Fibroblast of lung (primary cell): ENCODE measurements around the gene DDX31. TPM values are rescaled to one million over a fixed set of nuclear protein-coding genes. Genes with fewer than 3 reads are reported as not detected.

Experiments used
- DNase-seq, 2 donors: peaks; one replicate each; pipeline versions ENCODE4 v3.0.0 to v3.0.0-alpha.2; 2010; ENCODE audit warnings: low read depth in 2 of 2
- H2AFZ ChIP-seq: 2 replicates; pipeline ENCODE4 v1.5.1; 2012; ENCODE audit warnings: low read length, control low read depth, inconsistent platforms
- H3K27ac ChIP-seq: 2 replicates; pipeline ENCODE4 v1.5.1; 2011; ENCODE audit warnings: low read length, control low read depth; ENCODE audit not compliant: insufficient read depth
- H3K27me3 ChIP-seq: 2 replicates; pipeline ENCODE4 v1.5.1; 2011; ENCODE audit warnings: mild to moderate bottlenecking, low read length; ENCODE audit not compliant: control insufficient read depth, insufficient read depth
- H3K36me3 ChIP-seq: 2 replicates; pipeline ENCODE4 v1.5.1; 2011; ENCODE audit warnings: low read length; ENCODE audit not compliant: control insufficient read depth, insufficient read depth
- H3K4me1 ChIP-seq: 2 replicates; pipeline ENCODE4 v1.5.1; 2011; ENCODE audit warnings: low read length; ENCODE audit not compliant: control insufficient read depth, insufficient read depth; ENCODE audit errors: extremely low read depth
- H3K4me2 ChIP-seq: 2 replicates; pipeline ENCODE4 v1.5.1; 2011; ENCODE audit warnings: low read length, control low read depth; ENCODE audit not compliant: insufficient read depth; ENCODE audit errors: extremely low read depth
- H3K4me3 ChIP-seq, 4 experiments: fragments of 200-600 bp in 1 of 4; sonication (generic) in 1 of 4; replicated peaks in 1 of 4; 2 replicates each; pipeline ENCODE4 v1.5.1; 2011 to 2016; ENCODE audit warnings: low read length in 4 of 4, low read depth in 3 of 4, mild to moderate bottlenecking in 3 of 4, control low read depth in 2 of 4, inconsistent platforms in 1 of 4, mixed read lengths in 1 of 4; ENCODE audit not compliant: insufficient read depth in 1 of 4; ENCODE audit errors: control extremely low read depth in 1 of 4
- H3K79me2 ChIP-seq: 2 replicates; pipeline ENCODE4 v1.5.1; 2012; ENCODE audit warnings: mild to moderate bottlenecking, low read length, inconsistent platforms; ENCODE audit not compliant: control insufficient read depth, insufficient read depth
- H3K9ac ChIP-seq: 2 replicates; pipeline ENCODE4 v1.5.1; 2011; ENCODE audit warnings: mild to moderate bottlenecking, low read length, control low read depth; ENCODE audit not compliant: insufficient read depth
- H3K9me3 ChIP-seq: 2 replicates; pipeline ENCODE4 v1.5.1; 2012; ENCODE audit warnings: low read depth, low read length; ENCODE audit not compliant: control insufficient read depth, insufficient read depth
- H4K20me1 ChIP-seq: 2 replicates; pipeline ENCODE4 v1.5.1; 2011; ENCODE audit warnings: low read length; ENCODE audit not compliant: control insufficient read depth, insufficient read depth; ENCODE audit errors: extremely low read depth
- CTCF ChIP-seq, 2 donors: IDR thresholded peaks in 1 of 2; conservative IDR thresholded peaks in 1 of 2; 1 replicate in 1 of 2; 2 replicates in 1 of 2; pipeline ENCODE4 v1.5.1; 2011 to 2012; ENCODE audit warnings: low read length in 2 of 2, control low read depth in 1 of 2, inconsistent platforms in 1 of 2, low read depth in 1 of 2, mild to moderate bottlenecking in 1 of 2
- EZH2 ChIP-seq: IDR thresholded peaks from 2 replicates; pipeline ENCODE4 v1.5.1; 2012; ENCODE audit warnings: low read length, control low read depth, mild to moderate bottlenecking; ENCODE audit errors: missing control alignments
- polyA plus RNA-seq, 2 donors: library from polyadenylated mRNA; depleted of rRNA in 1 of 2; stranded (reverse) in 1 of 2; unstranded in 1 of 2; fragments of >200 nt; gene quantifications; 2 replicates each; pipeline ENCODE4 v1.2.1, GENCODE V29; 2011 to 2012; ENCODE audit warnings: missing spikeins in 1 of 2
- total RNA-seq: library from RNA; depleted of rRNA; stranded (reverse); fragments of >200 nt; gene quantifications from 2 replicates; pipeline ENCODE4 v1.2.1, GENCODE V29; 2014

The DDX31 gene
- total and polyA plus RNA-seq, 2 donors (not counting 1 experiment from before 2014, with no cell fraction given), result 10.1 to 10.8 TPM

GRCh38 chr9:132630811-132631210 is 39.0 kb downstream of the DDX31 start:
- H3K36me3 ChIP-seq, result peaks cover 4% of the 10 kb centered on the region

GRCh38 chr9:132630116-132630515 is 39.7 kb downstream of the DDX31 start:
- TF ChIP-seq EZH2 (no peak), CTCF (conservative IDR thresholded peaks at IDR 0.05 in 1 of 2, IDR thresholded peaks at IDR 0.05 in 1 of 2; ENCODE audit: low read depth in 1 of 2, low read length in 2 of 2) (no peak)
- Histone ChIP-seq H3K4me3 (no peak overlapping the region), H3K79me2 (no peaks in the 10 kb centered on the region), H4K20me1 (no peaks in the 10 kb centered on the region), H3K36me3 (peaks cover 6% of the 10 kb centered on the region), H3K4me2 (no peak overlapping the region), H3K27ac (no peak overlapping the region), H3K4me1 (no peaks in the 10 kb centered on the region), H3K9me3 (no peaks in the 10 kb centered on the region), H3K27me3 (no peaks in the 10 kb centered on the region), H2AFZ (no peak overlapping the region), H3K9ac (no peak overlapping the region)
- DNase-seq, result no peak

More at GRCh38 chr9:132630811-132631210, 39.0 kb downstream of the DDX31 start:
- H3K27ac ChIP-seq, result no peak overlapping the region
- no peaks in the 10 kb centered on the region for H3K9me3 ChIP-seq
- H2AFZ ChIP-seq, result no peak overlapping the region
- no peaks in the 10 kb centered on the region for H3K4me1 ChIP-seq
- no peaks in the 10 kb centered on the region for H4K20me1 ChIP-seq
- DNase-seq, result no peak
- H3K9ac ChIP-seq, result no peak overlapping the region
- H3K79me2 ChIP-seq, result no peaks in the 10 kb centered on the region
- H3K4me2 ChIP-seq, result no peak overlapping the region
- H3K4me3 ChIP-seq, result no peak overlapping the region
- H3K27me3 ChIP-seq, result no peaks in the 10 kb centered on the region
- TF ChIP-seq CTCF (conservative IDR thresholded peaks at IDR 0.05 in 1 of 2, IDR thresholded peaks at IDR 0.05 in 1 of 2; ENCODE audit: low read depth in 1 of 2, low read length in 2 of 2), result no peak
- no peak for TF ChIP-seq EZH2

GRCh38 chr9:132628746-132629145 is 41.0 kb downstream of the DDX31 start:
- H3K36me3 ChIP-seq, result peaks cover 7% of the 10 kb centered on the region
- no peak overlapping the region for H3K27ac ChIP-seq
- H3K4me1 ChIP-seq, result no peaks in the 10 kb centered on the region
- H3K4me2 ChIP-seq, result no peak overlapping the region
- DNase-seq, result no peak
- no peaks in the 10 kb centered on the region for H3K27me3 ChIP-seq
- H3K4me3 ChIP-seq, result no peak overlapping the region
- no peaks in the 10 kb centered on the region for H3K9me3 ChIP-seq
- no peak overlapping the region for H2AFZ ChIP-seq
- H3K79me2 ChIP-seq, result no peaks in the 10 kb centered on the region
- TF ChIP-seq EZH2 (no peak), CTCF (conservative IDR thresholded peaks at IDR 0.05 in 1 of 2, IDR thresholded peaks at IDR 0.05 in 1 of 2; ENCODE audit: low read depth in 1 of 2, low read length in 2 of 2) (no peak)
- H4K20me1 ChIP-seq, result no peaks in the 10 kb centered on the region
- H3K9ac ChIP-seq, result no peak overlapping the region
